GM12865 (cell line): ENCODE results near the gene NDUFA13.

Experiments
- DNase-seq: peaks from one replicate; pipeline ENCODE4 v3.0.0; 2010; ENCODE audit warnings: low read depth
- H3K4me3 ChIP-seq: 2 replicates; pipeline ENCODE4 v1.5.1; 2011; ENCODE audit warnings: mild to moderate bottlenecking, low read depth, low read length, control low read depth
- CTCF ChIP-seq: IDR thresholded peaks from 2 replicates; pipeline ENCODE4 v1.5.1; 2011; ENCODE audit warnings: low read length, control low read depth, low read depth, inconsistent platforms; ENCODE audit not compliant: insufficient read depth; ENCODE audit errors: missing control alignments

NDUFA13 gene

GRCh38 chr19:19486343-19487076 lies 29.5 kb upstream of the NDUFA13 start:
- H3K4me3 ChIP-seq = no peak overlapping the region
- DNase-seq = no peak
- no peak for TF ChIP-seq CTCF

GRCh38 chr19:19487077-19487949 lies 28.7 kb upstream of the NDUFA13 start:
- TF ChIP-seq CTCF = no peak
- H3K4me3 ChIP-seq = no peak overlapping the region
- DNase-seq = no peak

- H3K4me3 ChIP-seq = no peak overlapping the region
- DNase-seq = no peak
- TF ChIP-seq CTCF = no peak
These were observed 27.8 kb upstream of the NDUFA13 start for GRCh38 chr19:19487950-19488874.

- TF ChIP-seq CTCF = no peak
- peak overlapping the region; percentile 7; the same call in 1 of the 2 replicates for H3K4me3 ChIP-seq
- DNase-seq = peak; percentile 92
These were observed 26.9 kb upstream of the NDUFA13 start for GRCh38 chr19:19488875-19489690.

DNA sequence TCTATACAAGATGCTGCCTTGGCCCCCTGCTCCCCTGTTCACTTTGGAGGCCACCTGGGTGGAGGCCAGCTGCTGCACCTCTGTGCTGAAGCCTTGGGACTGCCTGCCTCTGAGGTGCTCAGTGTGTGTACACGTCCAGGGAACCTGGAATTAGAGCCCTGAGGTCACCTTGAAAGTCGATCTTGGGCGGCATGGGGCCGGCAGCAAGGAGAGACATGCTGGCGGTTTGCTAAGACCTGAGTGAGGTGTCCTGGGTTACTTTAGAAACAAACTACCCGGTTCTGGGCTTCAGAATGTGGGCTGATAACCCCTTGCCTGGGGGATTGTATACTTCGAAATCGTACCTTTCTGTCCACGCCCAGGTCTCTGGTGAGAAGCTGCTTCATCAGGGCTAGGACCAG lies 26.2 kb upstream of the NDUFA13 start:
- H3K4me3 ChIP-seq = no peak overlapping the region
- no peak for TF ChIP-seq CTCF
- no peak for DNase-seq
